Measurements from ENCODE around the gene GRAMD1B.
"Not testable (repeated sequence)": the region's sequence is repeated elsewhere in the genome, so short reads cannot be mapped to it uniquely, and the experiment has no call there.

Gene GRAMD1B

DNA sequence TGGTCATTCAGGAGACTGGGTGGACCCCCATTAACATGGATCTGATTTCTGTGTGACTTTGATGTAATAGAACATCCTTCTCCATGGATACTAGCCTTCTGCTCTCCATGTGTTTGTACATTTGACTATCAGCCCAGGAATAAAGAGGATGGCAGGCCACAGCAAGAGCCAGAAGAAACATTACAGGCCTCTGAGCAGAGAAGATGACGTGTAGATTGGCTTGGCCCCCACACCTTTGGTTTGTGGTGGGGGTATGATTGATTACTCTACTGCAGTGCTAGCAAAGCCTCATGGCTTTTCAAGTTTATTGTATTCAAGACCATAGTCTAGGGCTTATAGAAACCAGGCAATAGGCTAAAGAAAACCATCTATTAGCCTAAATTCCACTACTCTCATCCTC, 77.0 kb downstream of the GRAMD1B start:
- no peak for DNase-seq

DNA sequence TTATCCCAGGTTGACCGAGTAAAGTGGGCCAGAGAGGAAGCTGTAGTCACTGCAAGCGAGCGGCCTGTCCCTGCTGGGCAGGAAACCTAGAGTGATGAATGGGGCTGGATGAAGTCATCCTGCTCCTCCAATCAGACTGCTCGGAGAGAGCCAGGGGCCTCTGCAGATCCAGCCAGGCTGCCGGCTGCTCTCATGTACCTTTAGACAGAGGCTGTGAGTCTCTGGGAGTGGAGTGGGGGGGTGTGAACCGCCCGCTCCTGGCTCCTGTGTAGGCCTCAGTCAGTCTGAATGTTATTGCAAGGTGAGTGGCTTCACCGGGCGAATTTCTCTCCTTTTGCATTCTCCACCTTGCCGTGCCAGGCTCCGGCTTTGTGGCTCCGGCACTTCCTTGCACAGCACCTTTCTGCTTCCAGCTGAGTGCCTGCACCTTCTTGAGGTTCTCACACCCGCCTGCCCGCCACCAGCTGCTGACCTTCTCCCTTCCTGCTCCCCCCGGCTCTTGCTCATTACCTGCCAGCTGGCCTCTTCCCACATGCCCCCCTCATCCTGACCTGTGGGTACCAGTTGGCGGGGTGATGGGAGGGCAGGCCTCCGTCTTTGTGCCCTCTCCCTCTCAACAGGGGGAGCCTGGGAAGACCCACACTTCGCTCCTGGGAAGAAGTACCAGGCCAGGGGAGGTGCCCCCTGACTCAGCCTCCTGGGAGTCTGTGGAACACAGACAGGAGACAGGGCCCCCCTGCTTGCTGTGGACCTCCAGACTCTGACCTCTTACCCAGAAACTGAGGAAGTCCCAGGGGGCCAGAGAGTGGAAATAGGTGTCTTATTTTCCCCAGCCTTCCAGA, 79.9 kb downstream of the GRAMD1B start:
- DNase-seq = peak in 54 of 58 donors; percentile 15 to 92 (median 64)

DNA sequence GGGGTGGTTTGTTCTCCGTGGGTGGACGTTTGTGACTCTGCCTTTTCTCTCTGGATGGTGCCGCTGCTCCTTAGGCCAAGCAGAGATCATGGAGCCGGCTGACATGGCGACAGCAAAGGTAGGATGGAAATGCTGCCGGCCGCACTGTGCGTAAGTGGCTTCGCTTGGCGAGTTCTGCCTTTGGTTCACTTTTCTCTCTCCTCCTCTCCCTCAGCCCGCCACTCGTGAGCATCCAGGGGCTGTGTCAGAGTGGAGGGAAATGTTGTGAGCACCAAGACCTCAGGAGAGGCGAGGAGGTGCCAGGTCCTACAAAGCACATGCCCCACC, 80.5 kb downstream of the GRAMD1B start:
- DNase-seq = peak in 4 of 58 donors; percentile 11 to 47 (median 24)

DNA sequence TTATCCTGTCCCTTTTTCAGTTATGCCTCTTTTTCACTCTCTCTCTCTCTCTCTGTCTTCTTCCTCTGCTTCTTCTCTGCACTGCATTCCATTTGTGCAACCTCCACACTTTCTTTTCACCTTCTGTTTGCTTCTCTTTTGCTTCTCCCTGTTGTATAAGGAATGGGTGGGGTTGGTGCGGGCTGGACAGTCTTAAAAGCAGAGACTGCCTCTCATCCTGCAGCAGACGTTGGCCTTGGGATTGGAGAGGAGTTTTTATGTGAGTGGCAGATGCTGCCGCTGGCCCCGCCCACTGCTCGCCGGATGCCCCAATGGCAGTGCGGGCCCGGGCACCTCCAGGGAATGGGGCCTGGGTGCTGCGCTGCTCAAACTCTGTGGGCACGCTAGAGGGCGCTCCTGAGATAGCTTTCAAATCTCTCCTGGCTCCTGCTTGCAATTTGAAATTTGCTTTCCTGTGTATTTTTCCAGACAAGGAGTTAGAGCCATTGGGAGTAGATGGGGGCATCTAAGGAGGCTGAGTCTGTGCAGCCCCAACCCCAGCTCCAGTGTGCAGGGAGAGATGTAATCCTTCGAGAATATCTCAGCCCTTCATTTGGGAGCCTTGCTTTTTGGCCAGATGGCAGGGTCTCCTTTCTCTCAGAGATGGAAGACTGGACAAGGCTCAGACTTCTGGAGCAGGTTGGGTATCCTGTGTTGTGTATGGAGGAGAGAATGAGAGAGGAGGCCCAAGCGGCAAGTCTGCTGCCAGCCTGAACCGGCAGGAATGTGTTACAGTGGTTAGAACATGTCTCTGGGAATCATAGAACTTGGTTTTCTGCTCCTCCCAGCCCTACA, 81.2 kb downstream of the GRAMD1B start:
- DNase-seq = peak; percentile 38 to 96 (median 88)

DNA sequence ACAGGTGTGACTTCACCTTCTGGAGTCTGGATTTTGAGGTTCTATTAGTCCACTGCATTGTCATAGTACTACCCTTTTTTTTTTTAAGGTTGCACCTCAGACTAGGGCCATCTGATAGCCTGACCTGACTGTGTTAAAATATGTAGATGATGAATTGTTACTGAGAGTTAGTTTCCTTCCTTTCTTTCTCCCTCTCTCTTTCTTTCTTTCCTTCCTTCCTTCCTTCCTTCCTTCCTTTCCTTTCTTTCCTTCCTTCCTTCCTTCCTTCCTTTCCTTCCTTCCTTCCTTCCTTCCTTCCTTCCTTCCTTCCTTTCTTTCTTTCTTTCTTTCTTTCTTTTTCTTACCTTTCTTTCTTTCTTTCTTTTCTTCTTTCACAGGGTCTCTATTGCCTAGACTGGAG, 83.2 kb downstream of the GRAMD1B start:
- DNase-seq = not testable (repeated sequence)

DNA sequence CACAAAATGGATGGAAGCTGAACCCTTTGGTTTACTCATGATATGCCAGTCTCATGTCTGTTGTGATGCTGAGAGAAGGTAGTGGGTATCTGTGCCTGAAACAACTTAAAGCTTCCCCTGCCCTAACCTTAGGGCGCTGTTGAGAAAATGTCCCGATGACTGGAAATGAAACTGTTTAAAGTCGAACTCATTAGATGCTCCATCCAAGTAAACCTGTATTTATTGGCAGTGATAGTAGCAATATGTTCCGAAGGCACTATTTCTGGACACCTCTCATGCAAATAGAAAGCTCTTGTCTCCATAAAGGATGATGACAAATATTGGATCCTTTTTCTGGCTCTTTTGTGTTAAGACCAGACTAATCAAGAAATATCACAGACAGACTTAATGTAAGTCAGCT, 86.2 kb downstream of the GRAMD1B start:
- no peak for DNase-seq

DNA sequence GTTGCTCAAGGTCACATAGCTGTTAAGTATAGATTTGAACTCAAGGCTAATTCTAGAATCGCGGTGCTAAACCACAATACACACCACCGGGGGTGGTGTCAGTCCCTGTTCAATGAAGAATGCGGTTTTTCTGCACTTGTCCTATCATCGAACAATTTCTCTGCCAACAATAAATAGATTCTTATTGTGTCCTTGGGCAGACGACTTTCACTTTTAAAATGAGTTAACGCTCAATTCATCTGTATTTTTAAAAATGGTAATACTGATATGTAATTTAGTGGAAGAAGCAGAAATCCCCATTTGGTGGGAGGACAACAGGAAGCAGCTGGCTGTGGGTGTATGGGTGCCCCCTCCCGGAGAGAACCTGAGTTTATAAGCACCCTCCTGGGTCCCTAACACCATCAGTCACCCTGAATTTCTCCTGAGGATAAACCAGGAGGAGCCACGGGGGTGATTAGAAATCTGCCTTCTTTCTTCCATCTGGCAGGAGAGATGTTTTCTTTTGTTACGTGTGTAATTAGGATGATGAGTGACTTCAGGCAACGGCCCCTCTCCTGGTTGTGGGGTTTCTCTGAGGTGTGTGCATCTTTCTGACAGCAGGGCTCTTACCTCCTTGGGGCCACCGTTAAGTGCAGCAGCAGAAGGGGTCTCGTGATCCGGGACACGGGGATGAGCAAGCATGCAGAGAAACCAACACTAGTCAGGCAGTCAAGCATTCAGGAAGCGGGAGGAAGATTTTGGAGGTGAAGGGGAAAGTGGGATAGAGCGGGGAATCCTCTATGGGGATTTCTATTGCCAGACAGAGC, 87.7 kb downstream of the GRAMD1B start:
- DNase-seq = no peak

DNA sequence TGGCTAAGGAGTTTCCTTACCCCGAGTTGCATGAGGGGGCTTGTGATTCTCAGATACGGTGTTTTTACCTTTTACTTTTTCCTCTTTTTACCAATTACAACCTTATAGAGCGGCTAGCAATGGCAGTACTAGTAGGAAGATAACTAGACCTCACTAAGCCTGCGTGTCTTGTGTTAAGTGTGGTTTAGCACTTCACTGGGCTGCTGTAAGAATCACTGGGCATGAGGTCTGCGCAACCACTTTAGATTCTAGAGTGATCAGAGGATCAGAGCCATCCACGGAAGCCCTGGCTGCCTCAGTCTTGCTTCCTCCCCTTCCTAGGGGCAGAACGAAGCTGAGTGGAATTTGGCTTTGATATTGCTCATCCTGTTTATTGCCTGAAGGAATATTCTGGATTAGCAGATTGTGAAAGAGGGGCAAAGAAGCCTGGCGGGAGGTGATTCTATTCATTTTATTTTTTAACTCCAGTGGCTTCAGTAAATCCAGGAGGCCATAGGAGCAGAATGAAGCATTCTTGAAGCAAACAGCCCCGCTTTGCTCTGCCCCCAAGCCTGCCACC, 88.5 kb downstream of the GRAMD1B start:
- DNase-seq = no peak

DNA sequence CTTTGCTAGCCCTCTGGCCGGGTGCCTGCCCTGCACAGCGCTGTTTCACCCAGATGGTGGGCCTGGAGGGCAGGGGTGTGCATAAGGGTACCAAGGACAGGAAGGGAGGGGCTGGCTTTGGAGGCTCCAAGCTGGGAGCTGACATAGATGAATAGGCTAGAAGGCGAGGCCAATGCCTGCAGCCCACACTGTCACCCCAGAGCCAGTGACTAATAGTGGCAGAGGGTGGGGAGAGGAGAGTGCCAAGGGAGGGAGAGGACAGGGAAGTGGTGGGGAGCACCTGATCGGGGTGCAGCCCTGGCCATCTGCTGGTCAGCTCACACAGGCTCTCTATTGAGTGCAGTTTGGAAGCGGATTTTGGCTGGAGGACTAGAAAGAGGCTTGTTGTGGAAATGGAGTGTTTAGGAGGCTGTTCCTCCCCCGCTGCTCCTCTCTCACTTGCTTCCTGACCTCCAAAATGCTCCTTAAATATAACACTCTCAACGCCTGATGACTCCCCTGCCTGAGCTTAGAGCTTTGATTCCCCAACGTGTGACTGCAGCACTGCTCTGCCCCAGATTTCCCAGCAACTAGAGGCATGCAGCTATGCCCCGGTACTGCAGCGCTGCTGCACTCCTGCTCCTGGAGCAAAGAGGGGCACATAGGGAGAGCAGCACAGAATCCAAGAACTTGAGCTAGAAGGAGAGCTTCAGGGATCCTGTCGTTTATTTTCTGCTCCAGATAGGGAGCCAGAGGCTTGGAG, 89.2 kb downstream of the GRAMD1B start:
- peak in 38 of 58 donors; percentile 10 to 80 (median 38) for DNase-seq

DNA sequence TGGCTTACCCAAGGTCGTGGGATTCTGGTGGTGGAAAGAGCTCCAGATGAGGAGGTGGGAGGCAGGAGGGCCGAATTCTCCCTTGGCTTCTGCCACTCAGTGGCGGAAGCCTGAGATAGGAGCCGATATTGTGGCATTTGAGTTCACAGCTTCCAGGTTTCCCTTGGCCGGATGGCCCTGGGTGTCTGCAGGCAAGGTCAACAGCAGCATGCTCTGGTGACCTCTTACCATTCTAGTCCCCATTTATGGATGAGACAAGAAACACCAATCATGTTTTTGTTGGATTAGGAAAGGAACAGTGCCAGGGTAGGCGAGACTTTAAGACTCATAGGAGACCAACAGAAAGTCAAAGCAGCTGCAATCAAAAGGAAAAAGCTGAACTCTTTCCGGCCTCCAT, 89.7 kb downstream of the GRAMD1B start:
- DNase-seq = no peak

DNA sequence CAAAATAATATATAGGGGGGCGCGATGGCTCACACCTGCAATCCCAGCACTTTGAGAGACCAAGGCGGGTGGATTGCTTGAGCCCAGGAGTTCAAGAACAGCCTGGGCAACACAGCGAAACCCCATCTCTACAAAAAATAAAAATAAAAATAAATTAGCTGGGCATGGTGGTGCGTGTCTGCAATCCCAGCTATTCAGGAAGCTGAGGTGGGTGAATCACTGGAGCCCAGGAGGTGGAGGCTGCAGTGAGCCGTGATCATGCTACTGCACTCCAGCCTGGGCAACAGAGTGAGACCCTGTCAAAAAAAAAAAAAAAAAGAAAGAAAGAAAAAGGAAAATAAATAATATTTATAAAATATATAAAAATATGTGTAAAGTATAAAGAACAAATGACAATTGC, 90.4 kb downstream of the GRAMD1B start:
- not testable (repeated sequence) for DNase-seq

DNA sequence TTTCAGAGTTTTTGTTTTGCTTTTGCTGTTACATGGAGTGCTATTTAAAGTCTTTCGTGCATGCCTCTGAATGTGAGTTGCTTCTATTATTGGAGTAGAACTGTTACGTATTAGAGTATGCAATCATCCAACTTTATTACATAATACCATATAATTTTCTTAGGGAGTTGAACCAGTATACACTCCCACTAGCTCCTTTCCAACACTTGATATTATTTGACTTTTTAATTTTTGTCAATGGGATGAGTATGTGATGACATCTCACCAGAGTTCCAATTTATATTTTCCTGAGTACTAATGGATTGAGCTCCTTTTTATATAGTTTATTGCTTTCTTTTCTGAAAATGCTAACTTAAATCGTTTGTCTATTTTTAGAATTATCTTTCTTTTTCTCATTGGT, 90.9 kb downstream of the GRAMD1B start:
- DNase-seq = no peak

DNA sequence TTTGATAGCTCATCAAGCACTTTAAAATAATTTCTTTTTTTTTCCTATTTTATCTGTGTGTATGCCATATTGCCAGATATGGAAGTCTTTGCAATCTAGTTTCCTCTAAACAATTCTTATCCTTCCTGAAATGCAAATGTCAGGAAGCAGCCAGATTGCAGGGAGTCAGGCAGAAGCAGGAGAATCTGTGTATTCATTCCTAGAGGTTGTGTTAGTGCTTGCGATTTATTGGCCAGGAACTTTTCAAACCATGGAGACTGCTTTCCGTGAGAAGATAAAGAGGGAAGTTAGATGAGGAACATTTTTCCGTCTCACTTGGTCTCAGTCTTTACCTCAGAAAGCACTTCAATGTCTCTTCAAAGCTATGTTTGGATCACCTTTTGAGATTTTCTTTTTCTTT, 91.9 kb downstream of the GRAMD1B start:
- no peak for DNase-seq

DNA sequence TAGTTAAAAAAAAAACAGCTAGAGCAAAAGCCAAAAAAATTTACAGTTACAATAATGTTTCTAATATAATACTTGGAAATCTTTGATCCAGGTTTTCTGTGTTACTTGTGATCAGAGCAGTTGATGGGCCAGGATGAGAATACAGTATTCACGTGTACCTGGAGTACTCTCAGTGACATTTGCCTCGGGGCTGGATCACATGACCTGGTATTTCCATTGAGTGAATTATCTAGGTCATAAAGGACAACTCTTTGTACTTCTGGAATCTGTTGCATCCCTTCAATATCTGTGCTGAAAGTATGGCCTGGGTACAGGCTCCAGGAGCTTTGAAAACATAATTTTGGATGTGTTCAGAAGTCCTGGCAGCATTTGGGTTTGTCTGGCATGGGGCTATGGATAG, 93.5 kb downstream of the GRAMD1B start:
- no peak for DNase-seq

DNA sequence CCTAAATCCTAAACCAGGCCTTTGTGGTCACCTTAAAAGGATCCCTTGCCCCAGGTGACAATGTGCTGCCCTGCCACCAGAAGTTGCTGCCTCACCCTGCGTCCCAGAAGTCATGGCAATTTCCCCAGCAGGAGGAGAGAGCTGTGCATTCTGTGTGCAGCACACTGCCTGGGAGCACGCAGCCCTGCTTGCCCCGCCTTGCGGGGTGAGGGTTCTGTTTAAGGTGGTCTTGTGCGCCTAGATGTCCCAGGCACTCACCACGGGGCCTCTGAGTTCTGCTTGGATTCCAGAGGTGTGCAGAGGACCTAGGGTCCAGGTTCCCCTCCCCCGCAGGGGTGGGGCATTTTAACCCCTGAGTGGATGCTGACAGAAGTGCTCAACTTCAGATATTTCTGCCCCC, 95.0 kb downstream of the GRAMD1B start:
- peak in 13 of 58 donors; percentile 8 to 55 (median 34) for DNase-seq

DNA sequence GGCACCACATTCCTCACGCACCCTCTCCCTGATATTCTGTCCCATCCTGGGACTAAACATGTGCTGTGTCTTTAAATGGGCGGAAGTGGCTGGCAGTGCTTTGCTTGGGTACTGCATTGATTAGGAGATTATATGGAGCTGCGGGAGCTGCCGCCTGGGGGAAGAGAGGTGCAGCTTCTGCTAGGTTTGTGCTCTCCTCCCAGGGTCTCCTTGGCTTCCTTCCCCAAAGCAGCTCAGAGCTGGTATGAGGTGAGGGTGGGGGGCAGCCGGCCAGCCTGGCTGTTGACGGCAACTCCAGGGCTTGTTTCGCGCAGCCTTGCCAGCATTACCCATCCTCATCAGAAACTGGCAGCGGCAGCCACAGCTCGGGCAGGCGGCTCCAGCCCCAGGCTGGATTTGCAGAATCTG, 95.4 kb downstream of the GRAMD1B start:
- DNase-seq = peak in 46 of 58 donors; percentile 16 to 84 (median 49)

DNA sequence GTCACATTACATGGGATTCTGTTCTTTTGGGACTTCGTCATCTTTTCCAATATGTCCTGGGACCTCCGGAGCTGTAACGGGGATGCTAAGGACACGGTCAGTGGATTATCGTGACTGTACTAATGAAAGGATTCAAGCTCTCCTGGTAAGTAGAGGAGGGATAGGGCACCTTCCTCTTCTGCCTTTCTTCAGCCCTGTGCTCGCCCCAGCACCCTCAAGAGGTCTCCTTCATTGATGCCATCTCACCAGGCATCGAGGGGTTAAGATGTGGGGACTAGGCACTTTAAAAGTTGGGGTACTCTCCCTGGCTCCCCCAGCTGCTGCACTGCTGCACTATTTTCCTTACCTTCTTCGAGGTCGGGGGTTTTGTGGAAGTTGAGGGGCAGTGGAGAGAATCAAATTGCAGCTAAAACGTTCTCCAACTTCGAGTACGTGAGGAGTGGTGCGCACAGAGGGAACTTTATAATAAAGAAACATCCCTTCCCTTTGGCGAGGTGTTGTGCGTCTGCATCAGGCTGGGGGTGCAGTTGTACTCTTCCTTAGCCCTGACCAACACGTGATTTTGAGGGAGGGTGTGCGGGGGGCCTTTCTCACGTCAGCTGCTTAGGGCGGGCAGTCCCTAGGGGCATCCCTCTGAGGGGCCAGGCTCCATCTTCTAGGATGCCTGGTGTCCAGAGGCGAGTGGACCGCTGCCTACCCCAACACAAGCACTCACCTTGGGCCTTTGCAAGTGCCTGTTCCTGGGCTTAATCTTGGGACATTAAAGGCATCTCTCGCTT, 96.1 kb downstream of the GRAMD1B start:
- DNase-seq = peak in 39 of 58 donors; percentile 11 to 72 (median 40)

DNA sequence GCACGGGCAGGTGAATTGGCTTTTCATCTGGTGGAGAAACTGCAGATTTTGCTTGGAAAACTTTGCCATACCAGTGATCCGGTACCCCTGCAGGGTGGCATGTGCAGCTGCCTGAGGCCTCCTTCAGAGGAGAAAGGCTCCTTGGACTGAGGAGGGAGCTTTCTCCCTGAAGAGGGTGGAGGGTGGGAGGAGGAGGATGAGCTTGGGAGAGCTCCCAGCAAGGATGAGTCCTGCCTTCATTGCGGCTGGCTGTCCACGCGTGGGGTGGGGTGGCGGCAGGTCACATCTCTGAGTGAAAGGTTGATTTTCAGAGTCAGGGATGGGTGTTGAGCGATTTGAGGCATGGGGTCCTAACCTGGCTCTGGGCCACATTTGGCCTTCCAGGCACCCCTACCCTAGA, 96.8 kb downstream of the GRAMD1B start:
- peak in 3 of 58 donors; percentile 15 to 58 (median 28) for DNase-seq

DNA sequence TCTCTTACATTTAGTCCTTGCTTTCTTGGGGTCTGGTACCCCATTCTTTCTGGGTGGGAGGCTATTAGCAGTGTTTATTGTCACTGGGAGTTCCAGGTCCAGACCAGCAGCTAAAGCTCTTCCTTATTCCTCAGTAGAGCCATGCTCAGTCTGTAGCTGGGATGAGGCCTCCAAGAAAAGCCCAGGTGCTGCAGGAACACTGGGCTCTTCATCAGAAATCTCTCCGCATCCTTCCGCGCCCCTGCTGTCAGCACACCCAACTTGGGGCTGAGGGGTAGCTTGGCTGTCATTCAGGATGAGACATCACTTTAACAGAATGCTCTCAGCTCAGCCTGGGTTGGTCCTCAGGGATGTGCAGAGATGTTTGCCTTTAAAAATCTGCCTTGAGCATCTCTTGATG, 97.5 kb downstream of the GRAMD1B start:
- DNase-seq = peak in 4 of 58 donors; percentile 9 to 51 (median 18)

DNA sequence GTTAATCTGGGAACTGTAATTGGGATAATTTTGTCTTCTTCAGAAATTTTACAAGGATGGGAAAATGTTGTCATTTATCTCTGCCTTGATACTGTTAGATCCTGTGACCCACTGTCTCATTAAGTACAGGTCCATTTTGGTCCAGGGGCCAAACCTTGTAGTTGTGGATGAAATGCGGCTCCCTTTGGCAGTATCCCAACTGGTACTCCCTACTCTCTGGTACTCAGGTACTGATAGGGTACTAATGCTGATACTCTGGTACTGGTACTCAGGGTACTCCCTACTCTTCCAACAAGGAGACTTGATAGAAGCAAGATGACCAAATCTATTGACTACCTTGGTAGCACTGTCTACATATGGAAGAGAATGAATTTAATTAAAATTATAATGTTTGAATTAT, 97.9 kb downstream of the GRAMD1B start:
- DNase-seq = no peak

All from anterior cingulate cortex (tissue), 58 donors.